Measurements from ENCODE around the gene RHBDL3. TPM values are rescaled to one million over a fixed set of nuclear protein-coding genes. Genes with fewer than 3 reads are reported as not detected.
"Not testable (repeated sequence)": the region's sequence is repeated elsewhere in the genome, so short reads cannot be mapped to it uniquely, and the experiment has no call there.

Gene RHBDL3
- total RNA-seq, 1 experiment from 2014 or later: not detected

DNA sequence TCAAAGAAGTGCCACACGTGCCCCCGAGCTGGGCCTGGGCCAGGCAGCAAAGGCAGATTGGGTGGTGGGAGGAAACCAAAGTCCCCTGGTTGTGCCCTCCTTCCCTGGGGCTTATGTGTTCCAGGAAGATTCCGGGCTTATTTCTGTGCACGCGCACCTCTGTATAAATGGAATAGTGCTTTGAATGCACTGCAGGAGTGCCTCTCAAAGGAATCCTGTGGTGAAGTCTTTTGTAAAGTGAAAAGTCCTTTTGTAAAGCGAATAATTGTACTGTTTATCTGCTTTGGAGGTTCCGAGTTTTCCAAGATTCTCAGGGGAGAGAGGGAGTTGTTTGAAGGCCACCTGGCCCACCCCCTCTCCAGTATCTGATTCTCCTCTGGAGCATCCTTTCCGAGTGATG lies 49.5 kb downstream of the RHBDL3 start:
- ChIA-PET CTCF (interaction anchor here (1.0 kb wide), 1 partner anchor 62 kb away, joined by 4 read pairs; no protein-coding TSS in a partner anchor), POLR2A (ENCODE audit: unreplicated experiment) (no interaction called here)
- H2AFZ ChIP-seq: no peak overlapping the region
- DNase-seq: no peak
- H3K9me3 ChIP-seq (ENCODE audit: insufficient read depth, low read depth): no peaks in the 10 kb centered on the region
- no peak overlapping the region for H3K4me3 ChIP-seq
- no peaks in the 10 kb centered on the region for H3K36me3 ChIP-seq (ENCODE audit: low read depth)
- no peaks in the 10 kb centered on the region for H3K79me2 ChIP-seq (ENCODE audit: low read depth)
- H3K4me1 ChIP-seq (replicated peaks; ENCODE audit: insufficient read depth): no peaks in the 10 kb centered on the region; the same call in 1 of the 2 replicates
- intact Hi-C loops (cut with micrococcal nuclease; ENCODE audit: unreplicated experiment): no loop called here
- peaks cover 31% of the 10 kb centered on the region for H3K27me3 ChIP-seq (ENCODE audit: insufficient read depth, low read depth)
- no peaks in the 10 kb centered on the region; the same call in 1 of the 2 replicates for H3F3A ChIP-seq (ENCODE audit: insufficient read depth, low read depth)
- H3K27ac ChIP-seq: no peak overlapping the region
- TF ChIP-seq, protein P1, sequence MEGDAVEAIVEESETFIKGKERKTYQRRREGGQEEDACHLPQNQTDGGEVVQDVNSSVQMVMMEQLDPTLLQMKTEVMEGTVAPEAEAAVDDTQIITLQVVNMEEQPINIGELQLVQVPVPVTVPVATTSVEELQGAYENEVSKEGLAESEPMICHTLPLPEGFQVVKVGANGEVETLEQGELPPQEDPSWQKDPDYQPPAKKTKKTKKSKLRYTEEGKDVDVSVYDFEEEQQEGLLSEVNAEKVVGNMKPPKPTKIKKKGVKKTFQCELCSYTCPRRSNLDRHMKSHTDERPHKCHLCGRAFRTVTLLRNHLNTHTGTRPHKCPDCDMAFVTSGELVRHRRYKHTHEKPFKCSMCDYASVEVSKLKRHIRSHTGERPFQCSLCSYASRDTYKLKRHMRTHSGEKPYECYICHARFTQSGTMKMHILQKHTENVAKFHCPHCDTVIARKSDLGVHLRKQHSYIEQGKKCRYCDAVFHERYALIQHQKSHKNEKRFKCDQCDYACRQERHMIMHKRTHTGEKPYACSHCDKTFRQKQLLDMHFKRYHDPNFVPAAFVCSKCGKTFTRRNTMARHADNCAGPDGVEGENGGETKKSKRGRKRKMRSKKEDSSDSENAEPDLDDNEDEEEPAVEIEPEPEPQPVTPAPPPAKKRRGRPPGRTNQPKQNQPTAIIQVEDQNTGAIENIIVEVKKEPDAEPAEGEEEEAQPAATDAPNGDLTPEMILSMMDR (conservative IDR thresholded peaks at IDR 0.05): no peak
- no peak for TF ChIP-seq EZH2 (IDR thresholded peaks at IDR 0.05; ENCODE audit: low read depth)
- no peaks in the 10 kb centered on the region for H3K9me2 ChIP-seq (ENCODE audit: insufficient read depth)
- H3K4me2 ChIP-seq: no peak overlapping the region
- BruUV-seq (replicated peaks): no TSS peak
- no peaks in the 10 kb centered on the region for H4K20me1 ChIP-seq (ENCODE audit: insufficient read depth)

DNA sequence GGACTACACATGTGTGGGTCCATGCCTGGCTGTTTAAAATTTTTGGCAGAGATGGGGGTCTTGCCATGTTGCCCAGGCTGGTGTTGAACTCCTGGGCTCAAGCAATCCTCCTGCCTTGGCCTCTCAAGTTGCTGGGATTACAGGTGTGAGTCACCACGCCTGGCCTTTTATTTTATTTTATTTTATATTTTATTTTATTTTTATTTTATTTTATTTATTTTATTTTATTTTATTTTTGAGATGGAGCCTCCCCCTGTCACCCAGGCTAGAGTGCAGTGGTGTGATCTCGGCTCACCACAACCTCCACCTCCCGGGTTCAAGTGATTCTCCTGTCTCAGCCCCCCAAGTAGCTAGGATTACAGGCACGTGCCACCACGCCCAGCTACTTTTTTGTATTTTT lies 51.0 kb downstream of the RHBDL3 start:
- POLR2A ChIA-PET (ENCODE audit: unreplicated experiment): not testable (repeated sequence)
- CTCF ChIA-PET: interaction anchor here (0.6 kb wide), 1 partner anchor 466 kb away, joined by 3 read pairs; no protein-coding TSS in a partner anchor

DNA sequence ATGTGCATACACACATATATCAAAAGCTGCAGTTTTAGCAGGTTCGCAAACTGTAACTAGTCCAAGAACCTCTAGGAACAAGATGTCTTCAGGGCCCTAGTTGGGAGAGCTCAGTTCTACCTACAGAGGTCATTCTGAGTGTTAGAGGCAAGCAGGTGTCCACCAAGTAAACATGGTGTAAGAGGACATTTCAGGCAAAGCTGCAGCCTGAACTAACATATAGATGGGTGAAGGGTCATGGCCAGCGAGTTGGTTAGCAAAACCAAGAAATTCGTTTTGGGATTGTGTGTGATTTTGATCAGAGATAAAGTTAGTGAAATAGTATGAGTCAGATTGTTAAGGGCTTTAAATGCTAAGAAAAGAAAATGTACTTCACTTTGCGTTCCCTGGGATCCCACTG lies 51.7 kb downstream of the RHBDL3 start:
- Histone ChIP-seq H3K27ac (no peak overlapping the region), H3K9me3 (ENCODE audit: insufficient read depth, low read depth) (no peaks in the 10 kb centered on the region), H3K9me2 (ENCODE audit: insufficient read depth) (no peaks in the 10 kb centered on the region), H3K4me3 (no peak overlapping the region), H3F3A (ENCODE audit: insufficient read depth, low read depth) (no peaks in the 10 kb centered on the region; the same call in 1 of the 2 replicates), H3K36me3 (ENCODE audit: low read depth) (no peaks in the 10 kb centered on the region), H4K20me1 (ENCODE audit: insufficient read depth) (no peaks in the 10 kb centered on the region), H3K27me3 (ENCODE audit: insufficient read depth, low read depth) (peaks cover 24% of the 10 kb centered on the region), H3K4me2 (no peak overlapping the region), H2AFZ (no peak overlapping the region; the same call in 1 of the 2 replicates), H3K79me2 (ENCODE audit: low read depth) (no peaks in the 10 kb centered on the region), H3K4me1 (replicated peaks; ENCODE audit: insufficient read depth) (no peaks in the 10 kb centered on the region; the same call in 1 of the 2 replicates)
- intact Hi-C loops (cut with micrococcal nuclease; ENCODE audit: unreplicated experiment): no loop called here
- TF ChIP-seq EZH2 (IDR thresholded peaks at IDR 0.05; ENCODE audit: low read depth): no peak
- TF ChIP-seq, protein P1 (conservative IDR thresholded peaks at IDR 0.05): no peak
- POLR2A ChIA-PET (ENCODE audit: unreplicated experiment): interaction anchor here (0.6 kb wide), 1 partner anchor 25 kb away, joined by 3 read pairs; the partner anchor contains the start of gene C17orf75
- DNase-seq: no peak
- no TSS peak for BruUV-seq (replicated peaks)
- CTCF ChIA-PET: no interaction called here

More for the DNA sequence above, 51.0 kb downstream of the RHBDL3 start:
- H3K9me2 ChIP-seq (ENCODE audit: insufficient read depth); H3K4me2 ChIP-seq; H3K4me3 ChIP-seq; BruUV-seq (replicated peaks); H2AFZ ChIP-seq; intact Hi-C loops (cut with micrococcal nuclease; ENCODE audit: unreplicated experiment); H3K4me1 ChIP-seq (replicated peaks; ENCODE audit: insufficient read depth); DNase-seq; H4K20me1 ChIP-seq (ENCODE audit: insufficient read depth); H3K36me3 ChIP-seq (ENCODE audit: low read depth); H3F3A ChIP-seq (ENCODE audit: insufficient read depth, low read depth); H3K27ac ChIP-seq; H3K79me2 ChIP-seq (ENCODE audit: low read depth); H3K9me3 ChIP-seq (ENCODE audit: insufficient read depth, low read depth): not testable (repeated sequence)
- H3K27me3 ChIP-seq (ENCODE audit: insufficient read depth, low read depth): peaks cover 25% of the 10 kb centered on the region

DNA sequence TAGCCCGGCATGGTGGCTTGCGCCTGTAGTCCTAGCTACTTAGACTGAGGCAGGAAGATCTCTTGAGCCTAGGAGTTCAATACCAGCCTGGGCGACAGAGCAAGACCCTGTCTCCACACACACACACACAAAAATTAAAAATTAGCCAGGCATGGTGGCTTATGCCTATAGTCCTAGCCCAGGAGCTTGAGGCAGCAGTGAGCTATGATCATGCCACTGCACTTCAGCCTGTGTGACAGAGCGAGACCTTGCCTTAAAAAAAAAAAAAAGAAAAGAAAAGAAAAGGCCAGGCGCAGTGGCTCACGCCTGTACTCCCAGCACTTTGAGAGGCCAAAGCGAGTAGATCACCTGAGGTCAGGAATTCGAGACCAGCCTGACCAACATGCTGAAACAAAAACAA lies 52.4 kb downstream of the RHBDL3 start:
- Histone ChIP-seq H4K20me1 (ENCODE audit: insufficient read depth) (no peaks in the 10 kb centered on the region), H3K27me3 (ENCODE audit: insufficient read depth, low read depth) (peaks cover 23% of the 10 kb centered on the region), H3K9me2 (ENCODE audit: insufficient read depth) (no peaks in the 10 kb centered on the region), H3K27ac (no peak overlapping the region), H3K4me2 (no peak overlapping the region), H3K4me1 (replicated peaks; ENCODE audit: insufficient read depth) (no peaks in the 10 kb centered on the region; the same call in 1 of the 2 replicates), H3K9me3 (ENCODE audit: insufficient read depth, low read depth) (no peaks in the 10 kb centered on the region), H3K4me3 (no peak overlapping the region), H2AFZ (no peak overlapping the region), H3F3A (ENCODE audit: insufficient read depth, low read depth) (no peaks in the 10 kb centered on the region; the same call in 1 of the 2 replicates), H3K36me3 (ENCODE audit: low read depth) (no peaks in the 10 kb centered on the region), H3K79me2 (ENCODE audit: low read depth) (no peaks in the 10 kb centered on the region)
- DNase-seq: no peak
- ChIA-PET POLR2A (ENCODE audit: unreplicated experiment) (no interaction called here), CTCF (no interaction called here)
- TF ChIP-seq, protein P1 (conservative IDR thresholded peaks at IDR 0.05): no peak
- no peak for TF ChIP-seq EZH2 (IDR thresholded peaks at IDR 0.05; ENCODE audit: low read depth)
- intact Hi-C loops (cut with micrococcal nuclease; ENCODE audit: unreplicated experiment): no loop called here
- no TSS peak for BruUV-seq (replicated peaks)

Measured in PC-9 (cell line).